Subcutaneous adipose tissue (tissue), 4 donors: ENCODE data around the gene TRPM5. TPM values are rescaled to one million over a fixed set of nuclear protein-coding genes. Genes with fewer than 3 reads are reported as not detected.

Source experiments
- CTCF ChIP-seq: fragments of 450-650 bp; IDR thresholded peaks from one replicate; pipeline ENCODE4 v1.5.1; 2016; ENCODE audit warnings: low read depth, mild to moderate bottlenecking, control low read depth, antibody characterized with exemption, moderate library complexity
- total RNA-seq, 4 donors: library from RNA; depleted of rRNA; stranded (reverse); fragments of >200 nt; gene quantifications; one replicate each; pipeline ENCODE4 v1.1.0, GENCODE V29; 2016

TRPM5 gene
- total RNA-seq, 4 donors from 2014 or later = not detected

DNA sequence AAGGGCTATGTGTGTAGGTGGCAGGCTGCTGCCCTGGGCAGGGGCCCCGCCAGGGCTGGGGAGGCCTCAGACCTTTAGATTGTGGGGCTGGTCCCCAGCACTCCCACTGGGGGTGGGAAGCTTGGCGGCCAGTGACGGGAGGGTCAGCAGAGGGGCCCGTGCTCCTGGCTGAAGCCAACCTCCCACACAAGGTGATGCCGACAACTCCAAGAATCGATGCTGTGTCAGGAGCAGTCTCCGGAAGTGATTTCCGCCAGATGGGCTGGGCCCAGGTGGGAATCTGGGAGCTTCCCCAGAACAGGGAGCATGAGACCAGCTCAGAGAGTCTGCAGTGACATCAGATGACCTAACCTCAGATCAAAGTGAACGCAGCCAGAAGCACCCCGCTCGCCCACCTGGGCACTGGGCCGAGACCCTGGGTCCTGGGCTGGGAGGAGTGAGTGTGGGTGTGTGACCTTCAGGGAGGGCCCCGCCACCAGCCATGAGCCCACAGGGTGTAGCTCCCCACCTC, 7.7 kb downstream of the TRPM5 start:
- no peak for TF ChIP-seq CTCF

GRCh38 chr11:2436013-2436520, 8.2 kb downstream of the TRPM5 start:
- no peak for TF ChIP-seq CTCF

GRCh38 chr11:2435288-2436012, 8.9 kb downstream of the TRPM5 start:
- TF ChIP-seq CTCF = no peak

DNA sequence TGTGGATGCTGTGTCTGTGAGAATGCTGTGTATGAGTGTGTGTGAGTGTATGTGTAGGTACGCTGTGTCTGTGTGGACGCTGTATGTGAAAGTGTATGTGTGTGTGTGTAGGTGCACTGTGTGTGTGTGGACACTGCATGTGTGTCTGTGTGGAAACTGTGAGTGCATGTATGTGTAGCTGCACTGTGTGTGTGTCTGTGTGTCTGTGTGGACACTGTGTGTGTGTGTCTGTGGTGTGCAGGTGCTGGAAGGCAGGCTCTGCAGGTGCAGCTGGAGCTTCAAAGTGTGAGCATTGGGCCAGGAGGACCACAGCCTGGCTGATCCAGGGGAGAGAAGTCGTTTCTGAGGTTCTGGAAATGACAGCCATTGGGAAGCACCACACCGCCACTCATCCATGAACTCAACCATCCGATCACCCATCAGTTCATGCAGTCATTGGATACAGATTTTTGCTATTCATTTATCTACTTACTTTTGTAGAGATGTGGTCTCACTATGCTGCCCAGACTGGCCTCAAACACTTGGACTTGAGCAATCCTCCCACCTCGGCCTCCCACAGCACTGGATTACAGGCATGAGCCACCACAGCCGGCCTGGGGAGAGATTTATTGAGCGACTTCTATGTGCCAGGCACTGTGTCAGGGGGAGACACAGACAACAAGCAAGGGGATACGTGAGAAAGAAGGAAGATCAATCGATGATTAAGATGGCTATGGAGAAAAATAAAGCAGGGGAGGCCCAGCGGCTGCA, 9.6 kb downstream of the TRPM5 start:
- TF ChIP-seq CTCF = no peak

- TF ChIP-seq CTCF = no peak
Measured at GRCh38 chr11:2434008-2434407, 10.3 kb downstream of the TRPM5 start.

- TF ChIP-seq CTCF = no peak
Measured at GRCh38 chr11:2433106-2433925, 11.0 kb downstream of the TRPM5 start.

GRCh38 chr11:2432628-2433071, 11.7 kb downstream of the TRPM5 start:
- TF ChIP-seq CTCF = no peak
